HG02678 (cell line): ENCODE results near the gene TSSK6.

ENCODE experiments used
- ATAC-seq: cut with Tn5 transposase; IDR thresholded peaks from one replicate; pipeline ENCODE4 v1.9.1; 2021; ENCODE audit warnings: mild to moderate bottlenecking, moderate library complexity; ENCODE audit not compliant: unreplicated experiment

The TSSK6 gene

GRCh38 chr19:19544954-19545591, 29.7 kb upstream of the TSSK6 start:
- ATAC-seq: no peak

- no peak for ATAC-seq
Measured at GRCh38 chr19:19544257-19544953, 29.1 kb upstream of the TSSK6 start.

DNA sequence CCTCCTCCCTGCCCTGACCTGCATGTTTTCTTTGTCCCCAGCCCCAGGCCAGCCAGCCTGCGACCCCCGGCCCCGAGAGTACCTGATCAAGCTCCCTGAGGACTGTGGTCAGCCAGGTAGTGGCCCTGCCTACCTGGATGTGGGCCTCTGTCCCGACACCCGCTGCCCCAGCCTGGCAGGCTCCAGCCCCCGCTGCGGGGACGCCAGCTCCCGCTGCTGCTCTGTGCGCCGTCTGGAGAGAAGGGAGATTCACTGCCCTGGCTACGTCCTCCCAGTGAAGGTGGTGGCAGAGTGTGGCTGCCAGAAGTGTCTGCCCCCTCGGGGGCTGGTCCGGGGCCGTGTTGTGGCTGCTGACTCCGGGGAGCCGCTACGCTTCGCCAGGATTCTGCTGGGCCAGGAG, 28.3 kb upstream of the TSSK6 start:
- no peak for ATAC-seq

- no peak for ATAC-seq
Measured at GRCh38 chr19:19543101-19543500, 27.8 kb upstream of the TSSK6 start.

DNA sequence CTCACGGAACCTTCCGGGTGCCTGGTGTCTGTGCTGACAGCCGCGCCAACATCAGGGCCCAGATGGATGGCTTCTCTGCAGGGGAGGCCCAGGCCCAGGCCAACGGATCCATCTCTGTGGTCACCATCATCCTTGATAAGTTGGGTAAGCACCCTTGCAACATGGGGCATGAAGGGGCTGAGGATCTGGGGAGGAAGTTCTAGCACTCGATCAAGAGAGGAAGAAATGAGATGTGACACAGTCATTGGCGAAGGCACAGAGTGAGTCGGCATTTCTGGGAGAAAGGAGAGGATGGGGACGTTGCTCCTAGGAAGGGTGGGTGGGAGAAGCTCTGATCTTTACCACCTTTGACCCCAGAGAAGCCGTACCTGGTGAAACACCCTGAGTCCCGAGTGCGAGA, 27.2 kb upstream of the TSSK6 start:
- ATAC-seq: no peak

GRCh38 chr19:19541616-19542015, 26.3 kb upstream of the TSSK6 start:
- no peak for ATAC-seq

DNA sequence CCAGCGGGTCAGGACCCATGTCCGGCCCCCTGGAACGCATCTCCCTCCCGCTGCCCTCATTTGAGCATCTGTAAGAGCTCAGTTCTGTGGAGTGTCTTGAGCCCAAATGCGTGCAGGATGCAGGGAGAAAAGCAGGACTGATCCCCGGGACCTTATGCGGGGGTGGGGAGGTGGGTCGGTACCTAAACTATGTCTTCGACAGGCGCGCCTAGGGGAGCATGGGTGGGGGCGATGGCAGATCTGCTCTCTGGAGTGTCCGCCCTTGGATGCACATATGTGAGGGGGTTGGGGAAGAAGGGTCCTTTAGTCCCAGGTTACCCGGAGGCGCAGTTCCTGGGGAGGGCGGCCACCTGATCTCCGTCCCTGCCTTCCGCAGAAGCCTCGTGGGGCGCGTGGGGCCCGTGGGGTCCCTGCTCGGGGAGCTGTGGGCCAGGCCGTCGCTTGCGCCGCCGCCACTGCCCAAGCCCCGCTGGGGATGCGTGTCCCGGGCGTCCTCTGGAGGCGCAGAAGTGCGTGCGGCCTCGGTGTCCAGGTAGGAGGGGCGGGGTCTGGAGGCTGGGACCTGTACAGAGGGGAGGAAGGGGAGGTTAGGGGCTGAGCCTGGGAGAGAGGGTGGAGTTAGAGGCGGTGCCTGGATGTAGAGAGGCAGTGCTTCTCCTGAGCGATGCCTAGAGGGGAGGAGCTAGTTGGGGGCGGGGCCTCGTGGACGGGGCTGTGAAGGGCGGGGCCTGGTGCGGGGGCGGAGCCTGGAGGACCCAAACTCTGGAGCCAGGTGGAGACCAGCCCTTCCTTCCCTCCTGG, 25.6 kb upstream of the TSSK6 start:
- no peak for ATAC-seq

DNA sequence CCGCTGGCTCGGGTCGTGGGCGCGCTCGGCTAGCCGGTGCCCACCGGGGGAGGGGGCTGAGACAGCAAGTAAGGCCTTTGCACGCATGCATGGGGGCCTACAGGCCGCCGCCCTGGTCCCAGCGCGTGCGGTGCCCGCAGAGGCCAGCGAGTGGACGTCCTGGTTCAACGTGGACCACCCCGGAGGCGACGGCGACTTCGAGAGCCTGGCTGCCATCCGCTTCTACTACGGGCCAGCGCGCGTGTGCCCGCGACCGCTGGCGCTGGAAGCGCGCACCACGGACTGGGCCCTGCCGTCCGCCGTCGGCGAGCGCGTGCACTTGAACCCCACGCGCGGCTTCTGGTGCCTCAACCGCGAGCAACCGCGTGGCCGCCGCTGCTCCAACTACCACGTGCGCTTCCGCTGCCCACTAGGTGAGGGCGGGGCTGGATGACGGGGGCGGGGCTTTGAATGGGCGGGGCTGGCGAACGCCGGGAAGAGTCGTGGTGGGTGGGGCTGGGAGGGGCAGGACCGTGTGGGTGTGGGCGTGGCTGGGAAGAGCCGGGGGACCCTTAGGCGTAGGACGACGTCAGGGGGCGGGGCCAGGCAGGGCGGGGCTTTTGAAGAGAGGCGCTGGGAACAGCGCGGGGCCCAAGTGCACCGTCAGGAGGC, 24.8 kb upstream of the TSSK6 start:
- no peak for ATAC-seq

- ATAC-seq: no peak
Measured at GRCh38 chr19:19539698-19540063, 24.3 kb upstream of the TSSK6 start.

DNA sequence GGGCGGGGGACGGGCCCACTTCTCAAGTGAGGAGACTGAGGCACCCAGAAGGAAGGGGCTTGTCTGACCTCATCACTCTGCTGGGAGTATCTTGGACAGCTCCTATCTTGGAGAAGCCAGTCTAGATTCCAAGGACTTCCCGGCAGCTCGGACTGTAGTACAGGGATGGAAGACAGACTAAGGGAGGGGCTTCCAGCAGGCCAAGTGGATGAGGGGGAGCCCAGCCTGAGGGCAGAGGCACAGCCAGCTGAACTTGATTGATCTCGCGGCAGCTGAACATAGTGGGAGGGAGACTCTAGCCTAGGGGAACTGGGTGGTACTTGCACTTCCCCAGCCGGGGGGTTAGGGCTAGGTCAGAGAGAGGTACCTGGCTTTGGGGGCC, 23.4 kb upstream of the TSSK6 start:
- no peak for ATAC-seq

DNA sequence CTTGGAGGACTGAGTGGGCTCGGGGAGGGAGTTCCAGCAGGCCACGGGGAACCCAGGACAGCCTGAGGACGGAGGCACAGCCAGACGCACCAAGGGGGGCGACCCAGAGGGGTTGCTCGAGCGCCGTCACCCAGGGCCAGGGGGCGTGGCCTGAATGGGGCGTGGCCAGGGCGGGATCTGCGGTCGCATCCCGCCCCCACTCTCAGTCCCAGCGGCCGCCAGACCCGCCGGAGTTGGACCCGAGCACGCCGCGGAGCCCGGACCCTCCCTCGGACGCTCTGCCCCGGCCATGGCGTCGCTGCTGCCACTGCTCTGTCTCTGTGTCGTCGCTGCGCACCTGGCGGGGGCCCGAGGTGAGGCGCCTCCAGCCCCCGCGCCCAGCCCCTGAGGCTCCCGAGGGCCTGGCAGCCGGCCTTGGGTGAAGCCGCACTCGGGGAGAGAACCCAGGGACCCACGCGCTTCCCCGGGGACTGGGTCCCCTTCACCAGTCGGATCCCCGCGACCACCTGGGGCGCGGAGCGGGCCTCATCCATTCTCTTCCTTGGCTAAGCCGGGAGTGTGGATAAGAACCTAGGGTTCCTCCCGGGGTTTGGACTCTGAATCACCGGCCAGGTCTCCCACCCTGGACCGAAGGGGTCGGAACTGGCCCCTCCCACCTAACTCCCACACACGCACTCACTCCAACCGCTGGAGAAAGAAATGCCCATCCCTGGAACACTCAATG, 22.9 kb upstream of the TSSK6 start, which contains the start of gene CILP2:
Gene CILP2 (plus strand): TSS at position 205 of the 724 bp plus-strand sequence. CDS start 85 bp downstream, at position 290.
- ATAC-seq: no peak

DNA sequence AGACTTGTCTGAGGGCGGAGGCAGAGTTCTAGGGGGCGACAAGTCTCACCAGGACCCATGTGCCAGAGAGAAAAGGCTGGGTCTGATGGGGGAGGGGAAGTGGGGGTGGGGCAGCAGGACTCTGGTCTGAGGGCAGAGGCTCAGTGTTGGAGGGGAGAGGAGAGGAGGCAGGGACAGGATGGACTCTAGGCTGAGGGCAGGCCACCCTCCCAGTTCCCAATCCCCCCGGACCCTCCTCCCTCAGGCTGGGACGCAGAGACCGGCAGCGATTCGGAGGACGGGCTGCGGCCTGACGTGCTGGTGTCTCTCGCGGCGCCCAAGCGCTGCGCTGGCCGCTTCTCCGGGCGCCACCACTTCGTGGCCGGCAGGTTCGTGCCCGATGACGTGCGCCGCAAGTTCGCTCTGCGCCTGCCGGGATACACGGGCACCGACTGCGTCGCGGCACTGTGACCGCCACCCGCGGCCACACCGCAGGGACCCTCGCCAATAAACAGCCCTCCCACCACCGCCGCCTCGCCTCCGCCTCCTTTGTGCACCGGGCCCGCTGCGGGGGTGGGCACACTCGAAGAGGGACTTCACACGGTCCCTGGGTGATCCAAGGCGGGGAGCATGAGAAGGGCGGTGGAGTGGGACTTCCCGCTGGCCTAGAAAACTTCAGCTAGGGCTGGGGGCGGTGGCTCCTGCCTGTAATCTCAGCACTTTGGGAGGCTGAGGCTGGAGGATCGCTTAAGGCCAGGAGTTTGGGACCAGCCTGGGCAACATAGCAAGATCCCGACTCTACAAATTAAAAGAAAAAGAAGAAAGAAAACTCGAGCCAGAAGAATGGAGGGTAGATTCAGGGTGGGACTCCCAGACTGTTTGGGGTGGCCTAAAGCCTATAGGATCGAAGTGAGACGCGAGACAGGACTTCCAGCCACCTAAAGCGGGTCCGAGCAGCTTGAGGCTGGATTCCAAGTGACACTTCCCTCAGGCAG, 22.0 kb upstream of the TSSK6 start:
- no peak for ATAC-seq

DNA sequence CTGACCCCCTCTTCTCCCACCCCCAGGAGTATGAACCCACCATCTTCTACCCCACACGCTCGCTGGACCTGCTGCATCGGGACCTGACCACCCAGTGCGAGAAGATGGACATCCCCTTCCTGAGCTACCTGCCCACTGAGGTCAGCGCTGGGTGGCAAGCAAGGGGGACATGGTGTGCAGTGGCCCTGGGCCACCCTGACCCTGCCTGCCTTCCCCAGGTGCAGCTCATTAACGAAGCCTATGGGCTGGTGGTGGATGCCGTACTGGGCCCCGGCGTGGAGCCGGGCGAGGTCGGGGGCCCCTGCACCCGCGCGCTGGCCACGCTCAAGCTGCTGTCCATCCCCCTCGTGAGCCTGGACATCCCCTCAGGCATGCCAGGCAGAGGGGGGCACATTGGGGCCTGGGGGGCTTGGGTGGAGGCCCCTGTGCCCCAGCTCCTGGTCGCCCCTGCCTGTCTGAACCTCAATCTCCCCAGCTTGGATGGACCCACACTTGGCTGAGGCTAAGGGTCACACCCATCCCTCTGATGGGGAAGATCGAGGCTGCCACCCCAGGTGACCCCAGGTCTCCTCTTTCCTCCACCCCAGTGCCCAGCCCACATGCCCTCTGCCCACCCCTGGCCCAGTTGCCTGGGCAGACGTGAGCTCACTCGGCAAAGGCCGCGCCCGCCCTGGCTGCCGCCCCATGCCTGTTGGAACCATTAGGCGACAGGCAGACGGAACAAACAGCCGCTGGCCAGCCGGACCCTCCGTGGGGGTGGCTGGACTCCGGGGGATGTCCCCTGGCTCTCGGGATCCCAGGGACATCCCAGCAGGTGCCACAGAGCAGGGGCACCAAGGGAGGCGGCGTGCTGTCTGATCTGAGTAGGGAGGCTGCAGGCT, 20.2 kb upstream of the TSSK6 start:
- ATAC-seq: no peak

DNA sequence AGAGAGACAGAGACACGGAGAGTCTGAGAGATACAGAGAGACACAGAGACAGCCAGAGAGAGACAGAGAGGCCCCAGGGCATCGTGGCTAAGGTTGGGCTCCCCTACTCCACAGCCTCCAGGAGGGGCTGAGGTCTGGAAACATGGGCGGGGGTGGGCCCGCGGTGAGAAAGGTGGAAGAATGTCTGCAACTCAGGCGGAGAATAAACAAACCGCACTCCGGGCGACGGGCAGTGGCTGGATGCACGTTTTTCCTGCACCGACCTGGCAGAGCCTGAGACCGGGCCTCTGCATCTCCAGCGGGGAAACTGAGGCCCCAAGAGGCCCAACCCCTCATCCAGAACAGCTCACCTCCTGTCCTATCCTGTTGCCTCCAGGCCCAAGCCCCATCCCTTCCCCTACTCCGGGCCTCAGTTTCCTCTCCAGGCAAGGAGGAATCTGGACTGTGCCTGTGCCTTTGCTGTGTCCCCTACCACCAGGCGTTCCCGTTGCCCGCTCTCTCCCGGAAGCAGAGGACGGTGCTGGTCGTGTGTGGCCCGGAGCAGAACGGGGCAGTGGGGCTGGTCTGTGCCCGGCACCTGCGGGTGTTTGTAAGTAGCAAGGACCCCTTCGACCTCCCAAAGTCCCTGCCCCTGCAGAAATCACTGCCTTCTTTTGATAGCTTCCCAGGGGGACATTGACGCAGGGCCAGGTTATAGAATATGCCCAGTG, 19.4 kb upstream of the TSSK6 start:
- no peak for ATAC-seq

DNA sequence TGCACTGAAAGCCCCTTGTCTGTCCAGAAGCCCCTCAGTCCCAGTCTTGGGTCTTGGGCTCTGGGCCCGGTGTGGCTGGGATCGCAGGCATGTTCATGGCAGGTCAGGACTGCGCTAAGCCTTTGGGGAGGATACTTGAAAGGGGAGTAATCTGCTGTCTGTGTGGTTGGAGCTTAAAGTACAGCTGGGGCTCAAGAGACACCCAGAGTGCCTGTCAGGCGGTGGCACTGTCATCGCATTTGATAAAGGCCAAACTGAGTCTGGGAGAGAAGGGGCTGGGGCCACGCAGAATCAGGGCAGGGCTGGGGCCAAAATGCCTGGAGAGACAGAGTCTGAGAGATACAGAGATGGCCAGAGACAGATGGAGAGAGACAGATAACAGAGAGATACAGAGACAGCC, 18.5 kb upstream of the TSSK6 start:
- ATAC-seq: no peak

DNA sequence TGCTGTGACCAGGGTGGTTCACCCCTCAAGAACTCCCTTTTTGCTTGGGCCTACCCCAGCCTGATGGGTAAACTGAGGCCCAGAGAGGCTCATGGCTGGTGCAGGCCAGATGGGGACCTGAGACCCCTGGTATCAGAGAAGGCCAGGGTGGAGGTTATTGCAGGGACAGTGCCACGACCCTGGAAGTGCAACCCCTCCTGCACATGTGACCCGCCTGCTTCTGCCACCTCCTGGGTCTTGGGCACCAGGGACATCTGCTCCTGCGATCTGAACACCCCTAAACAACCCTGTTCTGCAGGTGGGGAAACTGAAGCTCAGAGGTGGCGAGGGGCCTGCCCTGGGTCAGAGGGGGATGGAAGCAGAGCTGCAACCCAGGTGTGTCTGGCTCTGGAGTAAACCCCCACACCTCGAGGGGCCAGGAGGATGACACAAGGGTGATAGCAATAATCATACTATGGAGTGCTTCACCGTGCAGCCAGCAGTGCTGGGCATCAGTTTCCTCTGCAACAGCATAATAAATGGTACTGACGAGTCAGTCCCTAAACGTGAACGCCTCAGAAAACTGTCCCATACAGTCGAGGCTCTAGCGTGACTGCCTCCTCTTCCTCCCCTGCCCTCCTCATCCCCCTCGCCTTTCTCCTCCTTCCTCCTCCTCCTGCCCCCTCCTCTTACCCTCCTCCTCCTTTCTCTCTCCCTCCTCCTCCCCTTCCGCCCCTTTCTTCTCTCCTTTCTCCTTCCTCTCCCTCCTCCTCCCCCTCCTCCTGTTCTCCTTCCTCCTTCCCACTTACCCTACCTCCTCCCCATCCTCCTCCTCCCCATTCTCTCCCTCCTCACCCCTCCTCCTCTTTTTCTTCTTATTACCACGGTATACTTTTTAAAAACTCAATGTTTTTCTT, 17.7 kb upstream of the TSSK6 start:
- no peak for ATAC-seq
